ENCODE measurements around the gene KCMF1.

KCMF1 gene

GRCh38 chr2:85049236-85049635, 78.3 kb downstream of the KCMF1 start:
- TF ChIP-seq ZFX (IDR thresholded peaks at IDR 0.05) (no peak), CTCF (conservative IDR thresholded peaks at IDR 0.05) (no peak)

GRCh38 chr2:85053802-85054201, 82.8 kb downstream of the KCMF1 start:
- TF ChIP-seq CTCF (conservative IDR thresholded peaks at IDR 0.05) (no peak), ZFX (IDR thresholded peaks at IDR 0.05) (no peak)
- no peak overlapping the region for H3K27ac ChIP-seq

More at GRCh38 chr2:85049236-85049635, 78.3 kb downstream of the KCMF1 start:
- no peak overlapping the region for H3K27ac ChIP-seq

GRCh38 chr2:85057226-85057962, 86.4 kb downstream of the KCMF1 start:
- no peak for TF ChIP-seq ZFX (IDR thresholded peaks at IDR 0.05)
- TF ChIP-seq CTCF (conservative IDR thresholded peaks at IDR 0.05), result no peak
- no peak overlapping the region for H3K27ac ChIP-seq

GRCh38 chr2:85061896-85062295, 90.9 kb downstream of the KCMF1 start:
- H3K27ac ChIP-seq, result no peak overlapping the region

GRCh38 chr2:85062565-85062964, 91.6 kb downstream of the KCMF1 start:
- TF ChIP-seq CTCF (conservative IDR thresholded peaks at IDR 0.05), result no peak
- TF ChIP-seq ZFX (IDR thresholded peaks at IDR 0.05), result no peak
- H3K27ac ChIP-seq, result no peak overlapping the region

More at GRCh38 chr2:85061896-85062295, 90.9 kb downstream of the KCMF1 start:
- TF ChIP-seq CTCF (conservative IDR thresholded peaks at IDR 0.05) (no peak), ZFX (IDR thresholded peaks at IDR 0.05) (no peak)

GRCh38 chr2:85063981-85064599, 93.1 kb downstream of the KCMF1 start:
- TF ChIP-seq CTCF (conservative IDR thresholded peaks at IDR 0.05) (no peak), ZFX (IDR thresholded peaks at IDR 0.05) (no peak)
- no peak overlapping the region for H3K27ac ChIP-seq

- TF ChIP-seq CTCF (conservative IDR thresholded peaks at IDR 0.05) (no peak), ZFX (IDR thresholded peaks at IDR 0.05) (no peak)
- no peak overlapping the region for H3K27ac ChIP-seq
Observed at GRCh38 chr2:85064927-85065577, 94.1 kb downstream of the KCMF1 start.

All from C4-2B (cell line).